H9 (cell line): ENCODE results near the gene EDIL3. TPM values are rescaled to one million over a fixed set of nuclear protein-coding genes. Genes with fewer than 3 reads are reported as not detected.

Experiments used
- DNase-seq: peaks from one replicate; pipeline ENCODE4 v3.0.0-alpha.2; 2017
- H2AFZ ChIP-seq: one replicate; pipeline ENCODE4 v1.6.1; 2013; ENCODE audit warnings: mild to moderate bottlenecking, low read length, control low read depth, moderate library complexity
- H2AK5ac ChIP-seq: 2 replicates; pipeline ENCODE4 v1.6.1; 2013; ENCODE audit warnings: low read length, control low read depth, mixed read lengths; ENCODE audit not compliant: insufficient read length
- H2BK120ac ChIP-seq: one replicate; pipeline ENCODE4 v1.6.1; 2013; ENCODE audit warnings: low read depth, mild to moderate bottlenecking, low read length, control low read depth, inconsistent platforms; ENCODE audit not compliant: poor library complexity, severe bottlenecking
- H2BK12ac ChIP-seq: 2 replicates; pipeline ENCODE4 v1.6.1; 2013; ENCODE audit warnings: low read length, control low read depth, mixed read lengths, low read depth; ENCODE audit not compliant: insufficient read length
- H2BK15ac ChIP-seq: 2 replicates; pipeline ENCODE4 v1.6.1; 2013; ENCODE audit warnings: low read depth, low read length, control low read depth
- H2BK20ac ChIP-seq: one replicate; pipeline ENCODE4 v1.6.1; 2013; ENCODE audit warnings: low read depth, mild to moderate bottlenecking, low read length, control low read depth, inconsistent platforms; ENCODE audit not compliant: poor library complexity, severe bottlenecking
- H2BK5ac ChIP-seq: 2 replicates; pipeline ENCODE4 v1.6.1; 2013; ENCODE audit warnings: low read length, control low read depth, mixed read lengths; ENCODE audit not compliant: insufficient read length
- H3K14ac ChIP-seq: 2 replicates; pipeline ENCODE4 v1.6.1; 2013; ENCODE audit warnings: low read length, control low read depth; ENCODE audit not compliant: insufficient read depth
- H3K18ac ChIP-seq: 2 replicates; pipeline ENCODE4 v1.6.1; 2013; ENCODE audit warnings: low read depth, mild to moderate bottlenecking, mixed read lengths, low read length, control low read depth; ENCODE audit not compliant: insufficient read length
- H3K23ac ChIP-seq: 2 replicates; pipeline ENCODE4 v1.6.1; 2013; ENCODE audit warnings: low read length, control low read depth, mixed read lengths, low read depth; ENCODE audit not compliant: insufficient read length
- H3K23me2 ChIP-seq: 2 replicates; pipeline ENCODE4 v1.6.1; 2013; ENCODE audit warnings: low read depth, mild to moderate bottlenecking, mixed read lengths, low read length, control low read depth; ENCODE audit not compliant: insufficient read length, poor library complexity, severe bottlenecking
- H3K27ac ChIP-seq: 2 replicates; pipeline ENCODE4 v1.5.1; 2013; ENCODE audit warnings: low read length, control low read depth, mixed read lengths, low read depth; ENCODE audit not compliant: insufficient read length
- H3K27me3 ChIP-seq: 2 replicates; pipeline ENCODE4 v1.6.1; 2013; ENCODE audit warnings: low read length, control low read depth, inconsistent platforms; ENCODE audit not compliant: insufficient read depth
- H3K4ac ChIP-seq: 2 replicates; pipeline ENCODE4 v1.6.1; 2013; ENCODE audit warnings: low read depth, mild to moderate bottlenecking, control low read depth, inconsistent platforms, low read length, moderate library complexity
- H3K4me1 ChIP-seq: 2 replicates; pipeline ENCODE4 v1.6.1; 2013; ENCODE audit warnings: low read length, control low read depth, inconsistent platforms; ENCODE audit not compliant: insufficient read depth
- H3K4me2 ChIP-seq: 2 replicates; pipeline ENCODE4 v1.6.1; 2013; ENCODE audit warnings: low read length, control low read depth, mixed read lengths; ENCODE audit not compliant: insufficient read length, insufficient read depth
- H3K56ac ChIP-seq: 2 replicates; pipeline ENCODE4 v1.6.1; 2013; ENCODE audit warnings: low read depth, mild to moderate bottlenecking, mixed read lengths, low read length, control low read depth; ENCODE audit not compliant: insufficient read length
- H3K79me1 ChIP-seq: 2 replicates; pipeline ENCODE4 v1.6.1; 2013; ENCODE audit warnings: low read depth, mild to moderate bottlenecking, moderate library complexity, low read length, control low read depth, inconsistent platforms; ENCODE audit not compliant: insufficient read depth, poor library complexity, severe bottlenecking
- H3K79me2 ChIP-seq: 2 replicates; pipeline ENCODE4 v1.6.1; 2013; ENCODE audit warnings: low read length, control low read depth, inconsistent platforms; ENCODE audit not compliant: insufficient read depth
- H3K9ac ChIP-seq: 2 replicates; pipeline ENCODE4 v1.6.1; 2013; ENCODE audit warnings: low read length, control low read depth, mixed read lengths; ENCODE audit not compliant: insufficient read length; ENCODE audit errors: extremely low read depth
- H3K9me3 ChIP-seq: one replicate; pipeline ENCODE4 v1.6.1; 2013; ENCODE audit warnings: low read depth, low read length, inconsistent platforms; ENCODE audit not compliant: control insufficient read depth
- H3T11ph ChIP-seq: one replicate; pipeline ENCODE4 v1.6.1; 2013; ENCODE audit warnings: mild to moderate bottlenecking, low read length, control low read depth, inconsistent platforms
- H4K20me1 ChIP-seq: one replicate; pipeline ENCODE4 v1.6.1; 2013; ENCODE audit not compliant: control insufficient read depth, insufficient read length, insufficient read depth
- H4K5ac ChIP-seq: 2 replicates; pipeline ENCODE4 v1.6.1; 2013; ENCODE audit warnings: low read depth, mild to moderate bottlenecking, mixed read lengths, low read length, control low read depth; ENCODE audit not compliant: insufficient read length
- H4K8ac ChIP-seq: replicated peaks from 2 replicates; pipeline ENCODE4 v1.6.1; 2013; ENCODE audit warnings: low read length, control low read depth, mixed read lengths, low read depth; ENCODE audit not compliant: insufficient read length
- H4K91ac ChIP-seq: 2 replicates; pipeline ENCODE4 v1.6.1; 2013; ENCODE audit warnings: low read depth, mild to moderate bottlenecking, moderate library complexity, mixed read lengths, low read length, control low read depth; ENCODE audit not compliant: insufficient read length
- H3K27ac Mint-ChIP-seq, 3 experiments: 2 replicates in 2 of 3; 3 replicates in 1 of 3; pipeline ENCODE4 v1.8.0; 2020 to 2021; ENCODE audit warnings: mixed read lengths in 3 of 3, mild to moderate bottlenecking in 1 of 3, moderate library complexity in 1 of 3
- H3K27me3 Mint-ChIP-seq: 2 replicates; pipeline ENCODE4 v1.8.0; 2021; ENCODE audit warnings: low read depth, mild to moderate bottlenecking, moderate library complexity, mixed read lengths
- H3K36me3 Mint-ChIP-seq, 3 experiments: 2 replicates in 2 of 3; 3 replicates in 1 of 3; pipeline ENCODE4 v1.8.0; 2020 to 2021; ENCODE audit warnings: low read depth in 3 of 3, mixed read lengths in 3 of 3; ENCODE audit not compliant: insufficient read depth in 1 of 3
- H3K4me1 Mint-ChIP-seq, 2 experiments: 2 replicates each; pipeline ENCODE4 v1.8.0; 2020; ENCODE audit warnings: mixed read lengths in 2 of 2
- H3K4me3 Mint-ChIP-seq, 2 experiments: 2 replicates in 1 of 2; 3 replicates in 1 of 2; pipeline ENCODE4 v1.8.0; 2020 to 2021; ENCODE audit warnings: mild to moderate bottlenecking in 2 of 2, mixed read lengths in 2 of 2, moderate library complexity in 1 of 2
- H3K9me3 Mint-ChIP-seq, 2 experiments: 2 replicates in 1 of 2; 3 replicates in 1 of 2; pipeline ENCODE4 v1.8.0; 2020; ENCODE audit warnings: mild to moderate bottlenecking in 2 of 2, mixed read lengths in 2 of 2, moderate library complexity in 1 of 2
- CTCF ChIP-seq: fragments of 200-600 bp; sonication (generic); conservative IDR thresholded peaks from 3 replicates; pipeline ENCODE4 v1.8.0; 2021; ENCODE audit warnings: antibody characterized with exemption, mild to moderate bottlenecking
- WGBS: extraction: QIAGEN DNeasy Blood & Tissue Kit; methylation state at CpG from one replicate; pipeline ENCODE4 v1.1.7; 2013; ENCODE audit warnings: missing lambda C conversion rate, low lambda C conversion rate, mixed read lengths; ENCODE audit not compliant: insufficient read length; ENCODE audit errors: extremely low coverage; 5-methylcytosine and 5-hydroxymethylcytosine counted together
- total RNA-seq: library from RNA; stranded (reverse); gene quantifications from 2 replicates; pipeline ENCODE4 v1.2.1, GENCODE V29; 2021

Gene EDIL3
- total RNA-seq, 1 experiment from 2014 or later: 61.9 TPM

GRCh38 chr5:84373506-84373905 is 11.2 kb downstream of the EDIL3 start:
- Histone ChIP-seq H4K20me1 (no peaks in the 10 kb centered on the region), H3K4ac (no peak overlapping the region), H3K27me3 (no peaks in the 10 kb centered on the region), H3K9ac (no peak overlapping the region), H4K91ac (no peak overlapping the region), H3K79me1 (peaks cover 3% of the 10 kb centered on the region), H3K14ac (no peak overlapping the region), H3K79me2 (no peaks in the 10 kb centered on the region; the same call in 1 of the 2 replicates), H3K4me2 (no peak overlapping the region), H4K8ac (no peak overlapping the region), H3K9me3 (no peaks in the 10 kb centered on the region), H4K5ac (no peak overlapping the region), H2BK20ac (no peak overlapping the region), H3K27ac (no peak overlapping the region), H3K56ac (no peak overlapping the region), H2AK5ac (no peak overlapping the region), H3K4me1 (peaks cover 2% of the 10 kb centered on the region; the same call in 1 of the 2 replicates), H3K18ac (no peak overlapping the region), H3K23me2 (no peaks in the 10 kb centered on the region), H2BK5ac (no peak overlapping the region), H2BK15ac (no peak overlapping the region), H3K23ac (no peak overlapping the region), H2BK12ac (no peak overlapping the region), H2AFZ (no peak overlapping the region), H2BK120ac (no peak overlapping the region), H3T11ph (no peak overlapping the region)
- Mint-ChIP-seq H3K27me3 (no peaks in the 10 kb centered on the region), H3K4me3 (no peak overlapping the region), H3K9me3 (no peaks in the 10 kb centered on the region), H3K36me3 (no peaks in the 10 kb centered on the region; a peak in 1 of 7 replicates), H3K4me1 (peaks cover 3 to 11% of the 10 kb centered on the region in 2 experiments; a peak in 2 of 4 replicates), H3K27ac (no peak overlapping the region)
- DNase-seq: no peak
- no CpG with 5 or more reads among the region's 2 CpGs for WGBS
- TF ChIP-seq CTCF: no peak
